AG04450 (cell line): ENCODE data around the gene USP4. TPM values are rescaled to one million over a fixed set of nuclear protein-coding genes. Genes with fewer than 3 reads are reported as not detected.

Source experiments
- CTCF ChIA-PET: fragments of 300-600, 350-600 bp; formaldehyde crosslinking; extraction: SDS; loops from one replicate; lab custom pipeline; 2022; ENCODE audit warnings: antibody characterized with exemption, inconsistent platforms; lab: Charles Lee
- POLR2A ChIA-PET: fragments of 350-600 bp; formaldehyde crosslinking; extraction: SDS; loops from one replicate; lab custom pipeline; 2021; ENCODE audit warnings: antibody characterized with exemption, inconsistent platforms; lab: Yijun Ruan, JAX
- DNase-seq: peaks from one replicate; pipeline ENCODE4 v3.0.0-alpha.2; 2011; ENCODE audit warnings: low read depth, low spot score
- H3K27ac ChIP-seq: one replicate; pipeline ENCODE4 v1.5.1; 2012; ENCODE audit warnings: low read depth, low read length, control low read depth
- H3K27me3 ChIP-seq: one replicate; pipeline ENCODE4 v1.6.0; 2012; ENCODE audit warnings: low read length; ENCODE audit not compliant: control insufficient read depth, insufficient read depth
- H3K4me3 ChIP-seq: 2 replicates; pipeline ENCODE4 v1.5.1; 2011; ENCODE audit warnings: mild to moderate bottlenecking, low read depth, low read length, control low read depth
- H3K9me3 ChIP-seq: 2 replicates; pipeline ENCODE4 v1.5.1; 2012; ENCODE audit warnings: low read length; ENCODE audit not compliant: control insufficient read depth, insufficient read depth
- CTCF ChIP-seq: IDR thresholded peaks from 2 replicates; pipeline ENCODE4 v1.5.1; 2011; ENCODE audit warnings: low read depth, low read length, control low read depth, inconsistent platforms
- polyA plus RNA-seq: library from polyadenylated mRNA; depleted of rRNA; stranded (reverse); fragments of >200 nt; gene quantifications from 2 replicates; pipeline ENCODE4 v1.2.3, GENCODE V29; 2011

The USP4 gene
- polyA plus RNA-seq, 1 experiment = 80.4 TPM

GRCh38 chr3:49296781-49297411, 43.0 kb downstream of the USP4 start:
- Histone ChIP-seq H3K27me3 (no peaks in the 10 kb centered on the region), H3K27ac (no peak overlapping the region), H3K4me3 (no peak overlapping the region), H3K9me3 (no peaks in the 10 kb centered on the region)
- no peak for TF ChIP-seq CTCF
- no peak for DNase-seq
- ChIA-PET CTCF (no interaction called here), POLR2A (no interaction called here)

- Histone ChIP-seq H3K4me3 (no peak overlapping the region), H3K27ac (no peak overlapping the region), H3K27me3 (no peaks in the 10 kb centered on the region), H3K9me3 (no peaks in the 10 kb centered on the region)
- ChIA-PET CTCF (interaction anchor here (0.9 kb wide), 1 partner anchor 154 kb away, joined by 5 read pairs; no protein-coding TSS in a partner anchor), POLR2A (no interaction called here)
- DNase-seq = peak; percentile 10
- peak; percentile 65 for TF ChIP-seq CTCF
These were observed 44.3 kb downstream of the USP4 start for GRCh38 chr3:49295489-49296058.

GRCh38 chr3:49294343-49294742, 45.5 kb downstream of the USP4 start:
- H3K4me3 ChIP-seq = no peak overlapping the region
- POLR2A ChIA-PET = interaction anchor here (0.7 kb wide), 1 partner anchor 36 kb away, joined by 5 read pairs; no protein-coding TSS in a partner anchor
- no peaks in the 10 kb centered on the region for H3K27me3 ChIP-seq
- H3K9me3 ChIP-seq = no peaks in the 10 kb centered on the region
- no peak for TF ChIP-seq CTCF
- no peak for DNase-seq
- H3K27ac ChIP-seq = no peak overlapping the region
- CTCF ChIA-PET = interaction anchor here (0.8 to 1.0 kb wide), 4 partner anchors 124 to 162 kb away, joined by 3 to 13 read pairs (median 5); no protein-coding TSS in a partner anchor

GRCh38 chr3:49283997-49284396, 55.9 kb downstream of the USP4 start:
- Histone ChIP-seq H3K27ac (no peak overlapping the region), H3K4me3 (no peak overlapping the region), H3K27me3 (no peaks in the 10 kb centered on the region), H3K9me3 (no peaks in the 10 kb centered on the region)
- DNase-seq = no peak
- POLR2A ChIA-PET = no interaction called here
- no peak for TF ChIP-seq CTCF
- CTCF ChIA-PET = interaction anchor here (0.6 kb wide), 1 partner anchor 22 kb away, joined by 3 read pairs; no protein-coding TSS in a partner anchor

- H3K9me3 ChIP-seq = no peaks in the 10 kb centered on the region
- no peak overlapping the region for H3K4me3 ChIP-seq
- no peak for DNase-seq
- no peaks in the 10 kb centered on the region for H3K27me3 ChIP-seq
- CTCF ChIA-PET = interaction anchor here (1.6 kb wide), 1 partner anchor 170 kb away, joined by 5 read pairs; no protein-coding TSS in a partner anchor
- no peak overlapping the region for H3K27ac ChIP-seq
- POLR2A ChIA-PET = interaction anchor here (0.5 kb wide), 1 partner anchor 124 kb away, joined by 5 read pairs; no protein-coding TSS in a partner anchor
- no peak for TF ChIP-seq CTCF
These were observed 60.5 kb downstream of the USP4 start for GRCh38 chr3:49279376-49279775.
